ENCODE data around the gene DYNLT2B. TPM values are rescaled to one million over a fixed set of nuclear protein-coding genes. Genes with fewer than 3 reads are reported as not detected.

Gene DYNLT2B
- total and polyA plus RNA-seq, 4 donors = 1.1 to 3.7 (median 2.9) TPM

- Histone ChIP-seq H3K9me3 (ENCODE audit: control insufficient read depth in 4 of 4, low read length in 3 of 4) (no peaks in the 10 kb centered on the region), H3K4me3 (ENCODE audit: low read depth in 1 of 3, low read length in 3 of 3) (no peak overlapping the region), H3K36me3 (ENCODE audit: control insufficient read depth in 4 of 4, insufficient read depth in 3 of 4, low read depth in 1 of 4, low read length in 3 of 4) (no peaks in the 10 kb centered on the region), H3K27me3 (ENCODE audit: control insufficient read depth in 4 of 4, insufficient read depth in 4 of 4, low read length in 3 of 4) (no peaks in the 10 kb centered on the region), H3K27ac (ENCODE audit: low read depth in 1 of 2, low read length in 2 of 2) (no peak overlapping the region), H3K4me1 (ENCODE audit: control insufficient read depth in 4 of 4, insufficient read depth in 4 of 4, low read length in 3 of 4) (peaks cover 0 to 8% (median 2%) of the 10 kb centered on the region in 4 donors), H3K9ac (ENCODE audit: low read depth in 1 of 2, low read length in 2 of 2) (no peak overlapping the region)
- TF ChIP-seq ATF3 (IDR thresholded peaks at IDR 0.05) = no peak
- TF ChIP-seq SP1 (IDR thresholded peaks at IDR 0.05) = no peak
- TF ChIP-seq JUND (IDR thresholded peaks at IDR 0.05) = no peak
- no peak for TF ChIP-seq FOXA1 (IDR thresholded peaks at IDR 0.05)
- TF ChIP-seq HNF4A (conservative IDR thresholded peaks at IDR 0.05) = no peak
- TF ChIP-seq HNF4G (IDR thresholded peaks at IDR 0.05) = no peak
- TF ChIP-seq REST (IDR thresholded peaks at IDR 0.05) = no peak
- TF ChIP-seq ZBTB33 (IDR thresholded peaks at IDR 0.05) = no peak
- no peak for TF ChIP-seq YY1 (IDR thresholded peaks at IDR 0.05)
- WGBS = 91% methylated on average over 11 of the region's 11 CpGs
- DNase-seq (ENCODE audit: low spot score) = no peak
These were observed 3.1 kb upstream of the DYNLT2B start for GRCh38 chr3:196321162-196321561.

GRCh38 chr3:196320137-196320536 is 2.1 kb upstream of the DYNLT2B start:
- WGBS = 88% methylated on average over 3 of the region's 3 CpGs
- H3K4me1 ChIP-seq (ENCODE audit: control insufficient read depth in 4 of 4, insufficient read depth in 4 of 4, low read length in 3 of 4) = peaks cover 0 to 8% (median 2%) of the 10 kb centered on the region in 4 donors
- H3K9me3 ChIP-seq (ENCODE audit: control insufficient read depth in 4 of 4, low read length in 3 of 4) = no peaks in the 10 kb centered on the region
- TF ChIP-seq SP1 (IDR thresholded peaks at IDR 0.05) (no peak), JUND (IDR thresholded peaks at IDR 0.05) (no peak), EGR1 (IDR thresholded peaks at IDR 0.05; ENCODE audit: low read depth in 2 of 2) (no peak), RXRA (IDR thresholded peaks at IDR 0.05) (no peak), HNF4A (conservative IDR thresholded peaks at IDR 0.05) (no peak), REST (IDR thresholded peaks at IDR 0.05) (no peak), ATF3 (IDR thresholded peaks at IDR 0.05) (no peak), FOXA2 (IDR thresholded peaks at IDR 0.05) (no peak), YY1 (IDR thresholded peaks at IDR 0.05) (no peak), TAF1 (conservative IDR thresholded peaks at IDR 0.05) (no peak), NR2F2 (IDR thresholded peaks at IDR 0.05) (no peak), MAX (IDR thresholded peaks at IDR 0.05) (no peak), GABPA (IDR thresholded peaks at IDR 0.05 in 1 of 2, conservative IDR thresholded peaks at IDR 0.05 in 1 of 2) (no peak), CTCF (IDR thresholded peaks at IDR 0.05; ENCODE audit: low read depth, low read length, missing input control) (no peak), ZBTB33 (IDR thresholded peaks at IDR 0.05) (no peak), FOXA1 (IDR thresholded peaks at IDR 0.05) (no peak), HNF4G (IDR thresholded peaks at IDR 0.05) (no peak)
- H3K4me3 ChIP-seq (ENCODE audit: low read depth in 1 of 3, low read length in 3 of 3) = no peak overlapping the region
- no peaks in the 10 kb centered on the region for H3K27me3 ChIP-seq (ENCODE audit: control insufficient read depth in 4 of 4, insufficient read depth in 4 of 4, low read length in 3 of 4)
- no peak overlapping the region for H3K9ac ChIP-seq (ENCODE audit: low read depth in 1 of 2, low read length in 2 of 2)
- no peak overlapping the region for H3K27ac ChIP-seq (ENCODE audit: low read depth in 1 of 2, low read length in 2 of 2)
- no peak for DNase-seq (ENCODE audit: low spot score)
- H3K36me3 ChIP-seq (ENCODE audit: control insufficient read depth in 4 of 4, insufficient read depth in 3 of 4, low read depth in 1 of 4, low read length in 3 of 4) = no peaks in the 10 kb centered on the region

All from liver (tissue), 9 donors.